ENCODE data around the gene GPR89B. TPM values are rescaled to one million over a fixed set of nuclear protein-coding genes. Genes with fewer than 3 reads are reported as not detected.

The GPR89B gene
- total RNA-seq = 10 to 100 TPM; 24.1 to 24.3 TPM

DNA sequence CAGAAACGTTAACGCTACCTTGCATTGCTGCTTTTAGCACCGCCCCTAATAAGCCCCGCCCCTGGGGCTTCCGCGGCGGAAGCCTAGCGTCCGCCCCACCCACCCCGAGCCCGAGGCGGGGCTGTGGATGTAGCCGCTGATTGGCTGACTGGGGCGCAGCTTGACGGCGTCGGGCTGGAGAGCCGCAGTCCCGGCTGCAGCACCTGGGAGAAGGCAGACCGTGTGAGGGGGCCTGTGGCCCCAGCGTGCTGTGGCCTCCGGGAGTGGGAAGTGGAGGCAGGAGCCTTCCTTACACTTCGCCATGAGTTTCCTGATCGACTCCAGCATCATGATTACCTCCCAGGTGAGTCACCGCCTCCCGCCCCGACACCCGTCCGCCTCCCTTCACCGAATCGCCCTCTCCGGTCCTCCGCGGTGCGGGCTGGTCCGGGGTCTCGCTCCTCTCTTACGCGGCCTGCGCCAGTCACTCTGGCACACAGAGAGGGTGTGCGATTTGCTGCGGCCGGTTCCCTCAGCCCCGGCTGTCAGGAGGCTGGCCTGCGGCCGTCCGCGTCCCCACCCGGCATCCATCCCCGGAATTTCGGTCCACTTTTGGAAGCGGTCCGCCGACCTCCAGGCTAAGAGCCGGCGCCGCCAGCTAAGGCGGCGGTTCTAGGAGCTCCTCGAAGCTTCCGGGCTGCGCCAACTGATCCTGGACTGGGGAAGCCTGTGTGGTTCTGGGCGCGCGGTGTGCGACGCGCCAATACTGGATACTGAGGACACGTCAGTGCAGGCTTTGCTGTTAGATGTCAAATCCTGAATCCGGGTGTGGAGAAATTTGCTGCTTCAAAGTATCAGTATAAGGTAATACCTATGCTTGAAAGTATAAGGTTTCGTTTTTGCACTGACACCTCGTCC is at the start of gene GPR89B:
Gene GPR89B (plus strand): TSS at position 185 of the 897 bp plus-strand sequence. CDS start 117 bp downstream, at position 302.

DNA sequence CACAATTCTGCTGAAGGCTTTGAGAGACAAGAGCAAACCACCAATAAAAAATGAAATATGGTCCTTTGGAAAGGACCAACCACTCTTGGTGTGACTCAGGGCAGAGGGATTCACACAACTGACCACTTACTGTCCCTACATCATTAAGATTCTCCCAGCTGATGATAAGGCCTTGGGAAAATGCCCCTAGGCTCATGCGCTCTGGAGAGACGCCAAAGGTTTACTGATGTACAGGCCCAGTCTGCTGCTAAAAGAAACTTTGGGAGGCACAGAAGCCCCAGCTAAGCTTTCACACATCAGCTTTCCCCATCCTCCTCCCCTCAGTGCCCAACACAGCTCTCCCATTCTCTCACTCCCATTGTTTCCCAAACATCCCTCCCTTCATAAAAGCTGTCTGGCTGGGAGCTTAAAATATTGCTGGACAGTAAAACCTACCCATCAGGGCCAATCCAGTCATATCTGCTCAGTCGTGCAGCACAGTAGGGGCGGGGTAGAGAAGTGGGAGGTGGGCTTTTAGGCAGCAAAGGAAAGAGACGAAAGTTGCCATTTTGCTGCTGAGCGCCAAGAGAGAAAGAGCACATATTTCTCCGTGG is 25.9 kb upstream of the GPR89B start, which contains the start of gene GJA8:
Gene GJA8 (plus strand): TSS at position 543 of the 593 bp plus-strand sequence. CDS start 5,161 bp downstream, outside the sequence.

Small RNA genes within 50 kb of the gene (small RNA-seq; reads per million reads assigned to genes)
- gene RNU1-129P (0 reads per million in 2 donors), gene RNVU1-7 (338 to 2,131 reads per million in 2 donors)

Other genes with a start within 250 kb of the GPR89B start
- under 1 TPM in 1 of 2 donors, not detected in 1; under 0.01 TPM for gene GJA5, start 167.8 kb upstream of the GPR89B start, total RNA-seq
- gene GJA8, start 25.6 kb upstream of the GPR89B start, total RNA-seq = not detected
- gene NBPF11, start 223.9 kb downstream of the GPR89B start, total RNA-seq = 1 to 10 TPM; 2.8 to 3.0 TPM